Temporal lobe (tissue), 1 donor: ENCODE results near the gene FXR1. TPM values are rescaled to one million over a fixed set of nuclear protein-coding genes. Genes with fewer than 3 reads are reported as not detected.

Source experiments
- total RNA-seq: library from RNA; depleted of rRNA; stranded (reverse); fragments of >200 nt; gene quantifications from one replicate; pipeline ENCODE4 v1.2.3, GENCODE V29; 2014

The FXR1 gene
- total RNA-seq, 1 donor from 2014 or later: 134 TPM

Other genes with a start within 250 kb of the FXR1 start
- gene CCDC39, start 233.2 kb upstream of the FXR1 start, total RNA-seq: 0.49 TPM
- 26.8 TPM for gene DNAJC19, start 77.1 kb downstream of the FXR1 start, total RNA-seq